Activated B cell treated with CpG ODN at 0.5 μM for 24 hours (primary cell): ENCODE measurements around the gene CCNJL. TPM values are rescaled to one million over a fixed set of nuclear protein-coding genes. Genes with fewer than 3 reads are reported as not detected.

Experiments
- ATAC-seq: fragments of 200-7000 bp; cut with Tn5 transposase; one replicate; pipeline ENCODE4 v1.10.0; 2021; ENCODE audit warnings: low read depth, mild to moderate bottlenecking, moderate library complexity
- CTCF ChIA-PET: fragments of 350-600 bp; sonication (Branson Sonifier 250); formaldehyde crosslinking; loops from one replicate; lab custom pipeline; 2021; ENCODE audit warnings: antibody characterized with exemption; lab: Charles Lee
- POLR2A ChIA-PET: fragments of 350-600 bp; sonication (Branson Sonifier 250); formaldehyde crosslinking; loops from one replicate; lab custom pipeline; 2021; ENCODE audit warnings: antibody characterized with exemption; lab: Charles Lee
- DNase-seq: peaks from one replicate; pipeline ENCODE4 v3.0.0; 2022
- H3K27ac Mint-ChIP-seq: one replicate; pipeline ENCODE4 v1.8.0; 2020; ENCODE audit warnings: mixed read lengths
- H3K27me3 Mint-ChIP-seq: one replicate; pipeline ENCODE4 v1.8.0; 2021; ENCODE audit warnings: mixed read lengths
- H3K36me3 Mint-ChIP-seq: one replicate; pipeline ENCODE4 v1.8.0; 2021; ENCODE audit warnings: low read depth, mixed read lengths
- H3K4me1 Mint-ChIP-seq: one replicate; pipeline ENCODE4 v1.8.0; 2021; ENCODE audit warnings: mixed read lengths
- H3K4me3 Mint-ChIP-seq: one replicate; pipeline ENCODE4 v1.8.0; 2020; ENCODE audit warnings: mild to moderate bottlenecking, mixed read lengths
- H3K9me3 Mint-ChIP-seq: one replicate; pipeline ENCODE4 v1.8.0; 2020; ENCODE audit warnings: mixed read lengths
- intact Hi-C: fragments of 100-400 bp; cut with micrococcal nuclease; formaldehyde crosslinking; loops from one replicate; pipeline ENCODE4 v1.15.1; 2024
- total RNA-seq: library from RNA; stranded (reverse); gene quantifications from 2 replicates; pipeline ENCODE4 v1.2.3, GENCODE V29; 2022
- TF ChIP-seq, protein P1 (sequence below): fragments of 200-600 bp; IDR thresholded peaks from one replicate; pipeline ENCODE4 v1.8.0; 2022; ENCODE audit warnings: antibody characterized with exemption, mild to moderate bottlenecking

The CCNJL gene
- total RNA-seq, 1 donor from 2014 or later: 0.09 TPM

DNA sequence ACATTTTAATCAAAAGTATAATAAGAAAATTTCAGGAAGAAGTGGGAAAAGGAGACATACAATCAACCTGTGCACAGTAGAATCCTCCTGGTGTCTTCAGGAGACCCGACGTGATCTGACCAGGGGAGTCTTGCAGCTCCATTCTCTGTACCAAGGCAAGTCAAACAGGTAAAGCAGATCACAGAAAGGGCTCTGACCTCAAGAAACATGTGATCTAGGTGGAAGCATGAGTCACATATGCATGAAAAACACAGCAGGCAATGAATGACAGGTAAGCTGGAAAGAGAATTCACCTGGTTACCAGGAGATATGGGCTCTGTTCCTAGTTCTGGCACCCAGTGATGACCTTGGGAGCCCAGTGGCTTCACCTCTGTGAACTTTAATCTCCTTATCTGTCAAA lies 102.4 kb downstream of the CCNJL start:
- Mint-ChIP-seq H3K27me3 (peaks cover 2% of the 10 kb centered on the region), H3K27ac (no peak overlapping the region), H3K4me1 (no peaks in the 10 kb centered on the region), H3K9me3 (no peaks in the 10 kb centered on the region), H3K36me3 (no peaks in the 10 kb centered on the region), H3K4me3 (no peak overlapping the region)
- intact Hi-C loops: no loop called here
- CTCF ChIA-PET: interaction anchor here (0.8 kb wide), 1 partner anchor 136 kb away, joined by 3 read pairs; no protein-coding TSS in a partner anchor
- POLR2A ChIA-PET: no interaction called here
- no peak for ATAC-seq
- DNase-seq: no peak
- TF ChIP-seq, protein P1, sequence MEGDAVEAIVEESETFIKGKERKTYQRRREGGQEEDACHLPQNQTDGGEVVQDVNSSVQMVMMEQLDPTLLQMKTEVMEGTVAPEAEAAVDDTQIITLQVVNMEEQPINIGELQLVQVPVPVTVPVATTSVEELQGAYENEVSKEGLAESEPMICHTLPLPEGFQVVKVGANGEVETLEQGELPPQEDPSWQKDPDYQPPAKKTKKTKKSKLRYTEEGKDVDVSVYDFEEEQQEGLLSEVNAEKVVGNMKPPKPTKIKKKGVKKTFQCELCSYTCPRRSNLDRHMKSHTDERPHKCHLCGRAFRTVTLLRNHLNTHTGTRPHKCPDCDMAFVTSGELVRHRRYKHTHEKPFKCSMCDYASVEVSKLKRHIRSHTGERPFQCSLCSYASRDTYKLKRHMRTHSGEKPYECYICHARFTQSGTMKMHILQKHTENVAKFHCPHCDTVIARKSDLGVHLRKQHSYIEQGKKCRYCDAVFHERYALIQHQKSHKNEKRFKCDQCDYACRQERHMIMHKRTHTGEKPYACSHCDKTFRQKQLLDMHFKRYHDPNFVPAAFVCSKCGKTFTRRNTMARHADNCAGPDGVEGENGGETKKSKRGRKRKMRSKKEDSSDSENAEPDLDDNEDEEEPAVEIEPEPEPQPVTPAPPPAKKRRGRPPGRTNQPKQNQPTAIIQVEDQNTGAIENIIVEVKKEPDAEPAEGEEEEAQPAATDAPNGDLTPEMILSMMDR: no peak

DNA sequence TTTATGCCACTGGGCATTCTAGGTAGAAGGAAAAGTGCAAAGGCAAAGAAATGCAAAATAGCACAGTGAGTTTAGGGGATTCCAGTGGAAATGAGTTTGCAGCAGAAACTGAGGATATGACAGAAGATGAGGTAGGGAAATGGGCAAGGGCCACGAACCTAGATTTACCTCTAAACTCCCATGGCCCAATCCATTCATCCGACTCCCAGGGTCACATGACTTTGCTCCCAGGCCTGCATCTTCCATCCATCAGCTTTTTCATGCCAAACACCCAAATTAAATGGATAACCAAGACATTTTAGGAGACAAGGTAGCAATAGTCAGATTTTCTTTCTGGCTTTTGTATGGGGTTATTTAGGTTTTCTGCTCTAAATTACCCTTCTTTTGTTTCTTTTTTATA lies 105.3 kb downstream of the CCNJL start:
- Mint-ChIP-seq H3K27ac (no peak overlapping the region), H3K4me1 (no peaks in the 10 kb centered on the region), H3K9me3 (no peaks in the 10 kb centered on the region), H3K4me3 (no peak overlapping the region), H3K27me3 (peaks cover 4% of the 10 kb centered on the region), H3K36me3 (no peaks in the 10 kb centered on the region)
- CTCF ChIA-PET: no interaction called here
- TF ChIP-seq, protein P1: no peak
- intact Hi-C loops: no loop called here
- no peak for DNase-seq
- no peak for ATAC-seq
- POLR2A ChIA-PET: no interaction called here

Other genes with a start within 250 kb of the CCNJL start
- gene PWWP2A, start 193.1 kb downstream of the CCNJL start, total RNA-seq: 25.8 and 33.0 TPM in 2 replicates
- gene FABP6, start 83.1 kb downstream of the CCNJL start, total RNA-seq: not detected in 2 replicates
- gene C1QTNF2, start 58.1 kb upstream of the CCNJL start, total RNA-seq: not detected in 2 replicates
- 0.44 and 0.66 TPM in 2 replicates for gene FAM200C, start 87.5 kb upstream of the CCNJL start, total RNA-seq
- gene SLU7, start 106.5 kb upstream of the CCNJL start, total RNA-seq: 58.5 and 59.3 TPM in 2 replicates
- 15.3 and 16.8 TPM in 2 replicates for gene PTTG1, start 109.3 kb upstream of the CCNJL start, total RNA-seq